GM19455 (cell line): ENCODE data around the gene SYT17.

Experiments used
- ATAC-seq: cut with Tn5 transposase; IDR thresholded peaks from one replicate; pipeline ENCODE4 v1.9.1; 2021; ENCODE audit not compliant: unreplicated experiment

The SYT17 gene

DNA sequence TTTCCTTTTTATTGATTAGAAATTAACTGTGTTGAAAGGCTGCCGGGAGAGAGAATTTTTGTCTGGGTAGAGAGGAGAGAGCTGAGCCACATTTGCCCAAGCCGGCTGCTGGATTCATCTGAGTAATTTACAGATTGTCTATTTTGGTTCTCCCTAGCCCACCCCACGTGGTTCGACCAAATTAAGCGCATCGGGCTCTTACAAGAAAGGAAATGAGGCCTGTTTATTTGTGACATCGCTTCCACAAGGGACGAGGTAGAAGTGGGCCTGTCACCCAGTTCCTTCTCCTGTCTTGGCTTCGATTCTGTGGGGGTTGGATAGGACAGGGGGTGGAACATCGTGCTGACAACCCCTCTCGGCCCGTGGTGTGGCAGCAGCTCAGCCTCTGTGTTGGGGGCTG, 42.9 kb downstream of the SYT17 start:
- ATAC-seq: no peak

DNA sequence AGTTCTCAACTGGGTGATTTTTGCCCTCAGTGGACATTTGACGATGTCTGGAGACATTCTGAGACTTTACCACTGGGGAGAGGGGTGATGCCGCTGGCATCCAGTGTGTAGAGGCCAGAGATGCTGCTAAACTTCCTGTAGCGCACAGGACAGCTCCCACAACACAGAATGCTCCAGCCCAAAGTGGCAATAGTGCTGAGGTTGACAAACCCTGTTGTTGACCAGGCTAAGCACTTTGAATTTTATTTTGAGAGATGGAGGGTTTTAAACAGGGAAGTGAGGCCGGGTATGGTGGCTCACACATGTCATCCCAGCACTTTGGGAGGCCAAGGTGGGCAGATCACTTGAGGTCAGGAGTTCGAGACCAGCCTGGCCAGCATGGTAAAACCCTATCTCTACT, 44.0 kb downstream of the SYT17 start:
- ATAC-seq: no peak

DNA sequence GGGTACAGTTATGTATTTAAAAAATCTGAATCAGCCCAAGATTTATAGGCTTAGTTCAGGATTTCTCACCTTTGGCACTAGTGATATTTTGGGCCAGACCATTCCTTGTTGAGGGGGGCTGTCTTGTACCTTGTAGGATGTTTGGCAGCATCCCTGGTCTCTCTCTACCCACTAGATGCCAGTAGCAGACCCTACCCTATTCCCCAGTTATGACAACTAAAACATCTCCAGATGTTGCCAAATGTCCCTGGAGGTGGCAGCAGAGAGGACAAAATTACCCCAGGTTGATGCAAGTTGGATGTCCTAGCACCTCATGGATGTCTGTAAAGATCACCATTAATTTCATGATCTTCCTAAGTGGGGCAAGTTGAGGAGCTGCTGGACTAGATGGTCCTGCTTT, 45.8 kb downstream of the SYT17 start:
- ATAC-seq: no peak

DNA sequence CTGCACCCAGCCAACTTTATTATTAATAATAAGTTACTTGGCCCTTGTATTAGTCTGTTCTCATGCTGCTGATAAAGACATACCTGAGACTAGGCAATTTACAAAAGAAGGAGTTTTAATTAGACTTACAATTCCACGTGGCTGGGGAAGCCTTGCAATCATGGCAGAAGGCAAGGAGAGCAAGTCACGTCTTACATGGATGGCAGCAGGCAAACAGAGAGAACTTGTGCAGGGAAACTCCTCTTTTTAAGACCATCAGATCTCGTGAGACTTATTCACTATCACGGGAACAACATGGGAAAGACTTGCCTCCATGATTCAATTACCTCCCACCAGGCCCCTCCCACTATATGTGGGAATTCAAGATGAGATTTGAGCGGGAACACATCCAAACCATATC, 47.7 kb downstream of the SYT17 start:
- no peak for ATAC-seq

DNA sequence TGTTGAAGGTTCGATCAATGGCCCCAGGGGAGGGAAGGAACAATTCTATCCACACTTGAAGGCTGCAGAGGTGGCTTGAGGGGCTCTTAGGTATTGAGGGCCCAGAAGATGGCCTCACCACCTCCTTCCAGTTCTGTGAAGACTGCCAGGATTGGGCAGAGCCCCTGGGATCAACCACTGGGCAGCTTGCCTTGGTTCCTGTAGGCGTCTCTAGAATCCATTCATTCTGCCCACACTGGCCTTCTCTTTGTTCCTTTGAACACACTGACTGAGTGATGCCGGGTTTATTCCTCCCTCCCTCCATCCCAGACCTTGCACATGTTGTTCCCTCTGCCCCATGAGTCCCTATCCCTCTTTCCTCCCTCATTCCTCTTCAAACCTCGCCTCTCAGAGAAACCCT, 50.5 kb downstream of the SYT17 start:
- ATAC-seq: no peak

DNA sequence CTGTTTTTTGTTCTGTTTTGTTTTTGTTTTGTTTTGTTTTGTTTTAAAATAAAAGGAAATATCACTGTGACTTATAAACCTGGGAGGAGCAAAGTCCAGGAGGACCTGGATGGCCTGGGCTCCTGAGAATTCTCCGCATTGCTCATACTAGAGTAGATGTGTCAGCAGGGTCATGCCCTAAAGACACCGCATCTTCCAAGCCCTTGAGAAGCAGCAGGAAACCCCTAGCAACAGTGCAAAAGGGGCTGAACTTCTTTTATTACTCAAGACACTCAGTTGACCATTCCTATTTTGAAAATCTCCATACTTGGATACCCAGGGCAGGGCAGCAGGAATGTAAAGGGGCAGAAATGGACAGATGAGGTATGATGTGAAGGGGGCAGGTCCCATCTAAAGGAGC, 51.8 kb downstream of the SYT17 start:
- ATAC-seq: no peak

DNA sequence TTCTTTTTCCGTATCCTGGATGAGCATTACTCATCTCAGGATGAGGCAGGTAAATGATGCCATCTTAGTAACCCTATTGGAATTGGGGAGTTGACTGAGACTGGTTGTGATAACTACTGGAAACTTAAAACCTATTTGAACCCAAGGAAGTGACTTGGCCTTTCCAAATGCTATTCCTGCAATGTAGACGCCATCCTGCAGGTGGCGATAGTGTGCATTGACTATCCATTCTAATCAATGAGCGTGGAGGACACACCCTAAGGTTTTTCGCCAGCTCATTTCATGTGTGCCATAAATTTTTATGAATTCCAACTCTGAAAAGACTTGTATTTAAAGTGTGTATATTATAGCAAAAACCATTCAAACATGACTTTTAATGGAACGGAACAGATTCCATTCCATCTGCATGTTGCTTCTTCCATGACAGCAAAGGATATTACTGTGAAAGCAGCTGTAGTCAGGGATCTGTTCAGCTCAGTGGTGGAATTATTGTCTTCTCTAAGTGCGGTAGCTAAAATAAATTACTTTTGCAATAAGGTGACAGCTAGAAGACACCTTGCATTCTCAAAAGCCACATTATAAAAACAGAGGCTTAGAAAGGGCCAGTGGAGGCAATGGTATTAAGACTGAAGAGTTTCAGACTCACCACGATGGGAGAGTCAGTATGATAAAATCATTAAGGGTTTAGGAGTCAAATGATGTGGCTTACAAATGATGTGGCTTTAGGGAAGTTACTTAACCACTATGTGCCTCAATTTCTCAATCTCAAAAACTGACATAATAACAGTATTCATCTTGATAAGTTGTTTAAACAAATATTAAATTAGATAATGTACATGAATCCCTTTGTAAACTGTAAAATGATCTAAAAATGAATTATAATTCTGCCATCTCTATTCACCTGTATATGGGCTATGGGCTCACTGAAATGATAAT, 55.5 kb downstream of the SYT17 start:
- ATAC-seq: no peak

DNA sequence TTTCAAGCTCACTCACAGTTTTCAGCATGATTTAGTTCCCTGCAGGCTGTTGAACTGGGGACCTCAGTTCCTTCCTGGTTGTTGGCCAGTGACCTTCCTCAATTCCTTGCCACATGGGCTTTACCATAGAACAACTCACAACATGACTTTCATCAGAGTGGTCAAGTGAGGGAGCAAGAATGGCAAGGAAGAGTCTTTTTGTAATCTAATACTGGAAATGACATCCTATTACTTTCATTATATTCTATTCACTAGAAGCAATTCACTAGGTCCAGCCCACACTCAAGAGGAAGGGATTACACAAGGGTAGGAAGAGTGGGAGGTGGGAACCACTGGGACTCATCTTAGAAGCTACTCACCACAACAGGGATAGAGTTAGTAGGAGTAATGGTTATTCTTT, 57.6 kb downstream of the SYT17 start:
- ATAC-seq: no peak

DNA sequence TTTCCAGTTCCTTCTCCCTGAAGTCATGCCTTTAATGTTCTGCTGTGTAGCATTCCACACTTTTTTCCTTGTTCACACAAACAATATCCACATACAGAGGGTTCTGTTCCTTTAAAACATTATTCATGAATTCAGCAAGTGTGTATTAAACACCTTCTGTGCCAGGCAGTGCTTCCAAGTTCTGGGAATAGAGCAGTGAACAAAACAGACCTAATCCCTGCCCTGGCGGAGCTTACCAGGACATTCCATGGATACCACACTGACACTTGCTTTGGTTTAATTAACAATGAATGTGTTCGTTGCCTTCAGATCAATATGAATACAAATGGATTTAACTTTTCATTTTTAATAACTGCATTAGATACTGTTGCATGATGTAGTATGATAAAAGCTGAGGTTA, 59.6 kb downstream of the SYT17 start:
- no peak for ATAC-seq

DNA sequence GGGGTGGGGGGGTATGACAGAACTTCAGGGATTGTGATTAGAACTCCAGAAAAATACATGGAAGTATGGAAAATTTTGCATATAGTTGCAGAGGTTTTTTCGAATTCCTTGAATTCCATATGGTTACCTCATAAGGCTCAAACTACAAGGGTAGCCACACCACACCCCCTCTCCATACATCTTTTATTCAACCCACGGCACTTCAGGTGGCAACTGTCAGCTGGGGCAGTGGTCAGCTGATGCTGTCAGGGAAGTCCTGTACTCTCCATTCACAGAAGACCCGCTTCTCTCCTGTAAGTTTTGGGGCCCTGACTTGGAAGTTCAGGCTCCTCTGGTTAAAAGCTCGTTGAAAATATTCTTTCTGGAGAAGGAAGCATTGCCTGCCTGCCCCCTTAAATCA, 60.0 kb downstream of the SYT17 start:
- ATAC-seq: no peak

DNA sequence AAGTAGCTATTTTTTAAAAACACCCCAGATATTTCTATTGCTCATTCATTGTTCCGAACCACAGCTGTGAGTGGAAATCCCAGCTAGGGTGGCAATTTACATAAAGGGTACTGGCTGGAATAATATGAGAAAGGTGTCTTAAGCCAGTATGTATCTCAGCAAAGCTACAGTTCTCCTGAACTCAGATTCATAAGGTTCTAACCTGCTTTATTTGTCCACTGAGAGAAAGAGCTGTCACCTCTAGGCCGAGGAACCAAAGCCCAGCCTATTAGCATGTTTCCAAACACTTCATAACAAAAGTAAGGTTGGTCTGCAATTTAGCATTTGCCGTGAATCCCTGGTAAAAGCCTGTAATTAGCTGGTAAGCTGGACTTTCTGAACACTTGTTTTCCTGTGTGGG, 60.5 kb downstream of the SYT17 start:
- ATAC-seq: no peak

DNA sequence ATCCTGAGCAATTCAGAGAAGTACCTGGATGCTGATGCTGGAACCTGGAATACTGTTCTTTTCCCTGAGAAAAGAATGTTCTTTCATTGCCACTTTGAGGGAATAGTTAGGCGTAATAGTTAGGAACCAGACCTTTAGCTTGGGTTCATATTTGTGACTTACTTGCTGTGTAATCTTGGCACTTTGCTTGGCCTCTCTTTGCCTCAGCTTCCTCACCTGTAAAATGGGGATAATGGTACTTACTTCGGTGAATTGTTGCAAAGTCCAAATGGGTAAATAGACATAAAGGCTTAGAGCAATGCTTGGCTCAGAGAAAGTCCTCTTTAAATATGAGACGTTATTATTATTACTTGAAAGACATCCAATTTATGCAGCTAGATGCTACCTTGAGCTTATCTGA, 62.5 kb downstream of the SYT17 start:
- ATAC-seq: no peak

DNA sequence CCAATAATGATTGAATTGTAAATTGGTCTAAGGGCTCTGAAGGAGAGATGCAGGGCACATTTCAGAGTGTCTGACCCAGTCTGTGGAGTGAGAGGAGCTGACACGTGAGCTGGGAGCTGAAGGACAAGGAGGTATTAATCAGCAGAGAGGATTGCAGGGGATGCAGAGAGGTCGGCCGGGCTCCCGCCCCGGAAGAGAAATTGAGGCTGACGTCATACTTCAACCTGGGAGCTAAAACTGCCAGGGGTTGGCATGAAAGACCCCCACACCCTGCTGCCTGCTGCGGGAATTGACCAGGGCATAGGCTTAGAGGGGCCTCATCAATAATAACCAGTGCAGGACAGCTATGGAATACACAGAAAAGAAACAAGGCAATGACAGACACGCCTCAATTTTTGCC, 63.8 kb downstream of the SYT17 start:
- ATAC-seq: no peak

DNA sequence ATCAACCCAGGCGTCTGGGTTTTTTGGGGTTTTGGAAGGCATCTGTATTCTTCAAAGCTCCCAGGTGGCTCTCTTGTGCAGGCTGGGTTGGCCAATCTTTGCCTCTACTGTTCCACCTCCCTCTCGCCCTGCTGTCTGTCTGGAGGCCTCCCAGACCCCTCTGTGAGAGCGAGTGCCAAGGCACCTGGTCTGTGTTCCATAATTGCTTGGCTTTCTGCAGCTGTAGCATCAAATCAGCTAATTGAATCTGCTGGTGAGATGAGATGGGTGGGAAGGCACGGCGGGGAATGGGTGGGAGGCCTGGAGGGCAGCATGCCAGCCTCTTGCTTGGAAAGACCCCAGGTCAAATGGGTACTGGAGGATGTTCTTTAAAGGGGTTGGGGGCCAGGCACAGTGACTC, 64.9 kb downstream of the SYT17 start:
- no peak for ATAC-seq

DNA sequence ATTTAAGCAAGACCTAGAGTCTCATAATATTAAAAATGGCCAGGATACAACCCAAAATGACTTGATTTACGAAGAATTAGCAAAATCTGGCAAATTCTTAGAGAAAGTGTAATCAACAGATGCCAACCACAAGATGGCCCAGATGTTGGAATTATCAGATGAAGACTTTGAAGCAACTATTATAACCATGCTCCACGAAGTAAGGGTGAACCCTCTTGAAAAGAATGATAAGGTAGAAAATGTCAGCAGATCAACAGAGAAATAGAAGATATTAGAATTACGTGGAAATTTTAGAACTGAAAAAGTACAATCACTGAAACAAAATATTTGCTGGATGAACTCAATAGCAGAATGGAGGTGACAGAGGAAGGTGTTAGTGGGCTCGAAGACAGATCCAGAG, 67.4 kb downstream of the SYT17 start:
- no peak for ATAC-seq

DNA sequence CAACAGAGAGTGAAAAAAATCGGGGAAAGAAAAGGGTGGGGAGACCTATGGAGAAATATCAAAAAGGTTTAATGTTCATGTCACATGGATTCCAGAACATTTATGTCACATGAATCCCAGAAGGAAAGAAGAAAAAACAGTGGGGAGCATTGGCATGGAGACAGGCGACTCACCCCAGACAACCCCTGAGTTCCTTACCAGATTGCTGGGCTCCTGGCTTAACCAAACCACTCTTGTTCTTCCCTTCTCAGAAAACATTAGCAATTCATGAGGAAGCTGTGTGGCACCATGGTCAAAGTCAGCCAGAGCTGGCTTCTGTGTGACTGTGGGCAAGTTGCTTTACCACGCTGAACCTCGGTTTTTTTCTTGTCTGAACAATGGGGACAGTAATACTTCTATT, 67.8 kb downstream of the SYT17 start:
- ATAC-seq: no peak

DNA sequence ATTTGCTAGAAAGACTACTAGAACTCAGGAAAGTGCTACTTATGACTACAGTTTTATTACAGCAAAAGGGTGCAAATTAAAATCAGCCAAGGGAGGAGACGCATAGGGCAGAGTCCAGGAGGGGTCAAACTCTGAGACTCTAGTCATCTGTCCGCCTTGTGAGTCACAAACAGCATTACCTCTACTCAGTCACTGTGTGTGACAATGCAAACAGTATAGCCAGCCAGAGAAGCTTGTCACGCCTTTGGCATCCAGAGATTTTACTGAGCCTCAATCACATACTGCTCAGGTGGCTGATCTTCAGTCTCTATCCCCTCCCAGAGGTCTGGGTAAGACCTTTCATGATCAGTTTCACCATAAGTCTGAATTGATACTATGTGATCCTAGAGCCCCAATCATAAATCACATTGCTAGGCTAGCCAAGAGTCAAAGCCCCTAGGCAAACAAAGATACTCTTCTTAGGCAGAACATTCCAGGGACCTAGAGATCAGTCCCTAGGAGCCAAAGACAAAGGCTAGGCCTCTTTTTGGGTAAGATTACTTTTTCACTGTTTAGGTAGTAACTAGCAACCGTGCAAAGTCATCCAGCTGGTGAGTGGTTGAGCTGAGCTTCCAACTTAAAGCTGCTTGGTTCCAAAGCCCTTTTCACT, 68.6 kb downstream of the SYT17 start:
- no peak for ATAC-seq

DNA sequence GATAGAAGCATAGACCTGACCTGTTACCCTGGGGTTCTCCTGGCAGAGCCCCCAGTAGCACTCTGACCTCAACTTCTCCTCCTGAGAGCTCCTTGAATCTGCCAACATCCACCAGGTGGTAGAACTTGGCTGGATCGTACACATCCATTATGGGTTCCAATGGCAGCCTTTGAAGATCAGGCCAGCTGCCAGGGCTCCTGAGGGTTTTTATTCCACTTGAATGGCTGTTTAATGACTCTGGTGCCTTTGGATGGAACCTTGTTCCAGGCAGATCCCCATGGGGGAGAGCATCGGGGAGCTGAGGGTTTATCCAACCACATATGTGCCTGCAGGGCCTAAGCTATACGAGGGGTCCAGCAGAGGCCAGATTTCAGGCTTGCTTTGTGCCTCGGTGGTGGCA, 70.4 kb downstream of the SYT17 start:
- no peak for ATAC-seq

DNA sequence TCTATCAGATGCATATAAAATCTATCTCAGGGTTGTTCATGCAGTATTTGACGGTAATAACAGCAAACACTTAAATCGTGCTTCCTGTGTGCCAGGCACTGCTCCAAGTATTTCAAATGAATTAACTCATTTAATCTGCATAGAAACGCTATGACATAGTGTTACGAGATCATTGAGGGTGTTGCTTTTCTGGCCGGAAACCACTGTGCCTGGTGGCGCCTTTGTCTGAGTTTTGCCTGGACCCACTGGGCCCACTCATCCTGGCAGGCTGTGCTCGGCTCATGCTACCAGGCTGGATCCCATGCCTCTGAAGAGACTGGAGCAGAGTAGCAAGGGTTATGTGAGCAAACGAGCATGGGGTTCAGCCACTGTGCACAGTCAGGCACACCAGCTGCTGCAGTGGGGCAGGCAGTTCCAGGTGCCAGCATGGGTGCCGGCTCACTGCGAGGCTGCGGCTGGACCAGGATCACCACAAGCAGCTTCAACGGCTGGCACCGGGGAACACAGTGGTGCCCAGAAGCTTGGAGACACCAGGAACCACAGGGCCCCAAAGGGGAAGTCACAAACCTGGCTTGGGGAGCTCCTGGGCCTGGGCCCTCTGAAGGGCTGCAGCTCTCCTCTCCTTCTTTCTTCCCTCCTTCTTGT, 71.6 kb downstream of the SYT17 start:
- ATAC-seq: no peak

DNA sequence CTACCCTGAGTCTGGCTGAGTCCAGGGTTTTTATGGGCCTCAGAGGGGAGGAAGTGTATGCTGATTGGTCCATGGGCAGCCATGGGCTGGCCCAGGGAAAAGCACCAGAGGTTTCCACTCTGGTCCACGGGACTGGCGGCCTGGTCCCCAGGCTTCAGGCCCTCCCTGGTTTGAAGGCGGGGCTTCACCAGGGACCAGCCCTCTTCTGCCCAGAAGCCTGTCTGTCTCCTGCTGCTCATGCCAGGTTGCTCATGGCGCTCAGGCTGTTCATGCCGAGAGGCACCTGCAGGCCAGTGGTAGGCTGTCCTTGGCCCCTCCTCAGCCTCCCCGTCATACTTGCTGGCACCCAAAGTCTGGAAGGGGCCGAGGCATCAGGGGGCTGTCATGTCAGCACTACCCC, 72.5 kb downstream of the SYT17 start:
- ATAC-seq: no peak

DNA sequence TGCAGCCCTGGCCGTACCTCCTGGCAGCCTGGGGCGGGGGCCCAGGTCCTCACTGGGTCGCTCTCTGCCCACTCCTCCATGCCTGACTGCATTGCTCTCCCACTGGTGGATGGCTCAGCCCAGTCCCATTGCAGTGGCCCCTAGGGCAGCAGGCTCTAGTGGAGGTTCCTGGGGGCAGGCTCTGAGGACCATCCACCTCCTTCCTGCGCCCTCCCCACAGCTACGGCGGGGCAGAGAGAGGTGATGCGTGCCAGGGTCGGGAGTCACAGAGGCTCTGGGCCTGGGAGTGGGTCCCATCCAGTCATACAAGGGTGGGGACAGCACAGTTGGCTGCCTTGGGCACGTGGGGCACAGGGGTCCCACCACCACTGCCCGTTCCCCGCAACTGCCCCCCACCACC, 73.5 kb downstream of the SYT17 start:
- ATAC-seq: no peak

DNA sequence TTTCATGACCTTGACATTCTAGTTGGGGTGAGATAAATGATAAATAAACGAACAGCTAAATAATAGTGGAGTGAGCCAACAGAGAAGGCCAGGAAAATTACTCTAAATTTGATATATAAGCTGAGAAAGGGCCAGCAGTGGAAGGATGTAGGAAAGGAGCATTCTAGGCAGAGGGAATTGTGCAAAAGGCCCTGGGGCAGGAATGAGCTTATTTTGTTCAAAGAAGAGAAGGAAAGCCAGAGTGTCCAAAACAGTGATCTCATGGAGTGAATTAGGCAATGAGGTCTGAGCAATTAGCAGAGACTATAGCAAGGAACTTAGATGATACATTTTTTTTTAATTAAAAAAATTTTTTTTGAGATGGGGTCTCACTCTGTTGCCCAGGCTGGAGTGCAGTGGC, 74.1 kb downstream of the SYT17 start:
- ATAC-seq: no peak
